Activated CD4-positive, alpha-beta T cell treated with anti-CD3 and anti-CD28 coated beads for 24 hours (primary cell): ENCODE data around the gene UAP1L1.
"Not testable (repeated sequence)": the region's sequence is repeated elsewhere in the genome, so short reads cannot be mapped to it uniquely, and the experiment has no call there.

Experiments
- DNase-seq, 2 donors: peaks; one replicate each; pipeline ENCODE4 v3.0.0-alpha.2; 2020; ENCODE audit warnings: low read depth in 2 of 2

The UAP1L1 gene

GRCh38 chr9:137114613-137115393, 37.5 kb downstream of the UAP1L1 start, which contains the start of gene DPP7:
Gene DPP7 (minus strand): TSS chr9:137114733. CDS start chr9:137114713, 20 bp downstream.
- DNase-seq, result peak; percentile 64 to 69

- DNase-seq, result no peak
Observed at GRCh38 chr9:137115394-137116026, 38.2 kb downstream of the UAP1L1 start.

GRCh38 chr9:137116027-137116507, 38.8 kb downstream of the UAP1L1 start:
- no peak for DNase-seq

GRCh38 chr9:137116728-137117127, 39.4 kb downstream of the UAP1L1 start:
- no peak for DNase-seq

- DNase-seq, result no peak
Observed at GRCh38 chr9:137117269-137117731, 40.0 kb downstream of the UAP1L1 start.

- not testable (repeated sequence) for DNase-seq
Observed at GRCh38 chr9:137118092-137118603, 40.8 kb downstream of the UAP1L1 start.

- DNase-seq, result not testable (repeated sequence)
Observed at GRCh38 chr9:137121927-137122795, 44.8 kb downstream of the UAP1L1 start.

GRCh38 chr9:137122796-137123467, 45.6 kb downstream of the UAP1L1 start:
- DNase-seq, result not testable (repeated sequence)

GRCh38 chr9:137123468-137123837, 46.1 kb downstream of the UAP1L1 start:
- no peak for DNase-seq

GRCh38 chr9:137123952-137124462, 46.7 kb downstream of the UAP1L1 start:
- not testable (repeated sequence) for DNase-seq

- DNase-seq, result no peak
Observed at GRCh38 chr9:137126786-137127185, 49.5 kb downstream of the UAP1L1 start.

- no peak for DNase-seq
Observed at GRCh38 chr9:137127301-137128157, 50.2 kb downstream of the UAP1L1 start.

- no peak for DNase-seq
Observed at GRCh38 chr9:137128158-137128861, 51.0 kb downstream of the UAP1L1 start.

GRCh38 chr9:137128862-137129455, 51.6 kb downstream of the UAP1L1 start:
- no peak for DNase-seq

GRCh38 chr9:137129456-137130175, 52.3 kb downstream of the UAP1L1 start:
- DNase-seq, result peak; percentile 81 to 83

- DNase-seq, result no peak
Observed at GRCh38 chr9:137130176-137130755, 52.9 kb downstream of the UAP1L1 start.
